SK-N-SH treated with all-trans-retinoic acid at 6 μM for 48 hours (cell line): ENCODE results near the gene SART1.

Experiments used
- CSDC2 ChIP-seq: fragments of 250-450 bp; sonication (Bioruptor Pico); IDR thresholded peaks from 2 replicates; pipeline ENCODE4 v1.5.0; 2020; ENCODE audit warnings: mild to moderate bottlenecking, moderate library complexity
- RARB ChIP-seq: fragments of 250-450 bp; sonication (Bioruptor Pico); IDR thresholded peaks from 2 replicates; pipeline ENCODE4 v1.8.0; 2021; ENCODE audit warnings: mild to moderate bottlenecking, moderate library complexity
- SNAI2 ChIP-seq: fragments of 250-450 bp; sonication (Bioruptor Pico); IDR thresholded peaks from 2 replicates; pipeline ENCODE4 v1.5.0; 2020; ENCODE audit warnings: mild to moderate bottlenecking, moderate library complexity
- TCF4 ChIP-seq: fragments of 250-450 bp; sonication (Bioruptor Pico); IDR thresholded peaks from 2 replicates; pipeline ENCODE4 v1.8.0; 2021; ENCODE audit warnings: mild to moderate bottlenecking, moderate library complexity, borderline replicate concordance
- TF ChIP-seq, protein P1 (sequence below): fragments of 250-450 bp; sonication (Bioruptor Pico); IDR thresholded peaks from 2 replicates; pipeline ENCODE4 v1.8.0; 2021; ENCODE audit warnings: low read depth, mild to moderate bottlenecking, moderate library complexity, borderline replicate concordance
- TF ChIP-seq, protein P2 (sequence below): fragments of 250-450 bp; sonication (Bioruptor Pico); IDR thresholded peaks from 2 replicates; pipeline ENCODE4 v1.8.0; 2020; ENCODE audit warnings: mild to moderate bottlenecking, moderate library complexity, borderline replicate concordance

DNA sequence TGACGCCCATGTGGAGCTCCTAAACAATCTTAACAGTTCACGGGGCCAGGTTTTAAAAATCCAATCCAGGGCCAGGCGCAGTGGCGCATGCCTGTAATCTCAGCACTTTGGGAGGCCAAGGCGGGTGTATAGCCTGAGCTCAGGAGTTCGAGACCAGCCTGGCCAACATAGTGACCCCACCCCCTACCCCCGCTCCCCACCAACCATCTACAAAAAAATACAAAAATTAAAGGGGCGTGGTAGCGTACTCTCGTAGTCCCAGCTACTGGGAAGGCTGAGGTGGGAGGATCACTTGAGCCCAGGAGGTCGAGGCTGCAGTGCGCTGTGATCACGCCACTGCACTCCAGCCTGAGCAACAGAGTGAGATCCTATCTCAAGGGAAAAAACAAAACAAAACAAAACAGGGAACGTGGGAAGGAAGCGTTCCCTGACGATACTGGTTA, 689 bp upstream of the SART1 start:
- TF ChIP-seq, protein P1, sequence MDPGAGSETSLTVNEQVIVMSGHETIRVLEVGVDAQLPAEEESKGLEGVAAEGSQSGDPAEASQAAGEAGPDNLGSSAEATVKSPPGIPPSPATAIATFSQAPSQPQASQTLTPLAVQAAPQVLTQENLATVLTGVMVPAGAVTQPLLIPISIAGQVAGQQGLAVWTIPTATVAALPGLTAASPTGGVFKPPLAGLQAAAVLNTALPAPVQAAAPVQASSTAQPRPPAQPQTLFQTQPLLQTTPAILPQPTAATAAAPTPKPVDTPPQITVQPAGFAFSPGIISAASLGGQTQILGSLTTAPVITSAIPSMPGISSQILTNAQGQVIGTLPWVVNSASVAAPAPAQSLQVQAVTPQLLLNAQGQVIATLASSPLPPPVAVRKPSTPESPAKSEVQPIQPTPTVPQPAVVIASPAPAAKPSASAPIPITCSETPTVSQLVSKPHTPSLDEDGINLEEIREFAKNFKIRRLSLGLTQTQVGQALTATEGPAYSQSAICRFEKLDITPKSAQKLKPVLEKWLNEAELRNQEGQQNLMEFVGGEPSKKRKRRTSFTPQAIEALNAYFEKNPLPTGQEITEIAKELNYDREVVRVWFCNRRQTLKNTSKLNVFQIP (CRISPR knock-in tag) = no peak
- TF ChIP-seq SNAI2 (CRISPR knock-in tag) = no peak
- TF ChIP-seq RARB (CRISPR knock-in tag) = no peak
- TF ChIP-seq TCF4 (CRISPR knock-in tag) = no peak
- no peak for TF ChIP-seq CSDC2
- TF ChIP-seq, protein P2, sequence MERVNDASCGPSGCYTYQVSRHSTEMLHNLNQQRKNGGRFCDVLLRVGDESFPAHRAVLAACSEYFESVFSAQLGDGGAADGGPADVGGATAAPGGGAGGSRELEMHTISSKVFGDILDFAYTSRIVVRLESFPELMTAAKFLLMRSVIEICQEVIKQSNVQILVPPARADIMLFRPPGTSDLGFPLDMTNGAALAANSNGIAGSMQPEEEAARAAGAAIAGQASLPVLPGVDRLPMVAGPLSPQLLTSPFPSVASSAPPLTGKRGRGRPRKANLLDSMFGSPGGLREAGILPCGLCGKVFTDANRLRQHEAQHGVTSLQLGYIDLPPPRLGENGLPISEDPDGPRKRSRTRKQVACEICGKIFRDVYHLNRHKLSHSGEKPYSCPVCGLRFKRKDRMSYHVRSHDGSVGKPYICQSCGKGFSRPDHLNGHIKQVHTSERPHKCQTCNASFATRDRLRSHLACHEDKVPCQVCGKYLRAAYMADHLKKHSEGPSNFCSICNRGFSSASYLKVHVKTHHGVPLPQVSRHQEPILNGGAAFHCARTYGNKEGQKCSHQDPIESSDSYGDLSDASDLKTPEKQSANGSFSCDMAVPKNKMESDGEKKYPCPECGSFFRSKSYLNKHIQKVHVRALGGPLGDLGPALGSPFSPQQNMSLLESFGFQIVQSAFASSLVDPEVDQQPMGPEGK = no peak
